GM19463 (cell line): Measurements from ENCODE around the gene ANKRD29.

Source experiments
- ATAC-seq: cut with Tn5 transposase; IDR thresholded peaks from one replicate; pipeline ENCODE4 v1.9.1; 2021; ENCODE audit warnings: mild to moderate bottlenecking, moderate library complexity; ENCODE audit not compliant: unreplicated experiment

Gene ANKRD29

GRCh38 chr18:23688528-23688927 lies 25.8 kb upstream of the ANKRD29 start:
- ATAC-seq, result no peak

- no peak for ATAC-seq
Observed at GRCh38 chr18:23684515-23685197, 21.9 kb upstream of the ANKRD29 start.

- ATAC-seq, result no peak
Observed at GRCh38 chr18:23683671-23684070, 21.0 kb upstream of the ANKRD29 start.

- ATAC-seq, result no peak
Observed at GRCh38 chr18:23683155-23683554, 20.4 kb upstream of the ANKRD29 start.

GRCh38 chr18:23682472-23682871 lies 19.8 kb upstream of the ANKRD29 start:
- ATAC-seq, result peak; percentile 87

- no peak for ATAC-seq
Observed at GRCh38 chr18:23682045-23682444, 19.3 kb upstream of the ANKRD29 start.

- no peak for ATAC-seq
Observed at GRCh38 chr18:23675896-23676295, 13.2 kb upstream of the ANKRD29 start.

GRCh38 chr18:23675236-23675635 lies 12.5 kb upstream of the ANKRD29 start:
- ATAC-seq, result no peak

GRCh38 chr18:23673725-23674124 lies 11.0 kb upstream of the ANKRD29 start:
- peak; percentile 63 for ATAC-seq

GRCh38 chr18:23671564-23671963 lies 8.9 kb upstream of the ANKRD29 start:
- ATAC-seq, result no peak

- ATAC-seq, result no peak
Observed at GRCh38 chr18:23669804-23670405, 7.2 kb upstream of the ANKRD29 start.

GRCh38 chr18:23669202-23669766 lies 6.6 kb upstream of the ANKRD29 start:
- ATAC-seq, result no peak

GRCh38 chr18:23668731-23669130 lies 6.0 kb upstream of the ANKRD29 start:
- ATAC-seq, result no peak

- ATAC-seq, result no peak
Observed at GRCh38 chr18:23667114-23667513, 4.4 kb upstream of the ANKRD29 start.

GRCh38 chr18:23664674-23665073 lies 2.0 kb upstream of the ANKRD29 start:
- no peak for ATAC-seq

GRCh38 chr18:23661735-23662308 lies 889 bp downstream of the ANKRD29 start:
- no peak for ATAC-seq

GRCh38 chr18:23658285-23658684 lies 4.4 kb downstream of the ANKRD29 start:
- no peak for ATAC-seq

GRCh38 chr18:23652232-23652631 lies 10.5 kb downstream of the ANKRD29 start:
- no peak for ATAC-seq

- no peak for ATAC-seq
Observed at GRCh38 chr18:23650968-23651927, 11.5 kb downstream of the ANKRD29 start.

- no peak for ATAC-seq
Observed at GRCh38 chr18:23648940-23649607, 13.6 kb downstream of the ANKRD29 start.
